Ovary (tissue), 9 donors: ENCODE results near the gene HTRA1. TPM values are rescaled to one million over a fixed set of nuclear protein-coding genes. Genes with fewer than 3 reads are reported as not detected.

Experiments
- DNase-seq, 5 donors: peaks; one replicate each; pipeline ENCODE4 v3.0.0-alpha.2; 2019 to 2020
- H3K27ac ChIP-seq, 2 donors: fragments of 200-600 bp; one replicate each; pipeline versions ENCODE4 v1.5.1 to v1.8.0; 2019 to 2022
- H3K27me3 ChIP-seq: fragments of 200-600 bp; one replicate; pipeline ENCODE4 v1.8.0; 2022
- H3K36me3 ChIP-seq: fragments of 200-600 bp; sonication (generic); one replicate; pipeline ENCODE4 v1.5.1; 2019
- H3K4me1 ChIP-seq: one replicate; pipeline ENCODE4 v1.8.1; 2013; ENCODE audit warnings: mild to moderate bottlenecking, moderate library complexity; ENCODE audit not compliant: insufficient read depth
- H3K4me3 ChIP-seq: fragments of 200-600 bp; sonication (generic); one replicate; pipeline ENCODE4 v1.5.1; 2017
- H3K9me3 ChIP-seq, 2 donors: fragments of 200-600 bp in 1 of 2; sonication (generic) in 1 of 2; one replicate each; pipeline versions ENCODE4 v1.5.1 to v1.8.1; 2013 to 2019; ENCODE audit warnings: mild to moderate bottlenecking in 1 of 2, moderate library complexity in 1 of 2
- EP300 ChIP-seq: sonication (generic); formaldehyde crosslinking; IDR thresholded peaks from one replicate; pipeline ENCODE4 v1.6.1; 2017; ENCODE audit warnings: antibody characterized with exemption
- POLR2A ChIP-seq: fragments of 450-650 bp; IDR thresholded peaks from one replicate; pipeline ENCODE4 v1.6.1; 2017; ENCODE audit warnings: antibody characterized with exemption, mild to moderate bottlenecking, moderate library complexity
- WGBS, 3 donors: extraction: QIAGEN DNeasy Blood & Tissue Kit in 1 of 3; methylation state at CpG; one replicate each; pipeline versions ENCODE4 v1.1.5 to v1.1.7; 2013 to 2017; 5-methylcytosine and 5-hydroxymethylcytosine counted together
- intact Hi-C, 4 donors: fragments of 100-400 bp; cut with DNase I; formaldehyde crosslinking; loops; one replicate each; pipeline versions ENCODE4 v1.11.0 to v1.15.1; 2022 to 2023
- polyA plus RNA-seq, 2 donors: library from polyadenylated mRNA; stranded (reverse); fragments of 200-250 nt in 1 of 2; fragments of 350-450 nt in 1 of 2; fragmentation: Illumina TruSeq in 1 of 2; extraction: RNeasy Lipid Tissue Mini Kit (QIAGEN cat#74804) in 1 of 2; gene quantifications; one replicate each; pipeline ENCODE4 v1.2.3, GENCODE V29; 2013 to 2014
- total RNA-seq, 7 donors: library from RNA; depleted of rRNA in 2 of 7; stranded (reverse); fragments of >200 nt in 2 of 7; fragmentation: NEBNext Ultra II Directional in 3 of 7; extraction: Animal tissue kit (Norgen Biotek cat#: 25700) in 3 of 7; gene quantifications; one replicate each; pipeline versions ENCODE4 v1.1.0 to v1.2.4, GENCODE V29; 2016 to 2023
- TF ChIP-seq, protein P1 (sequence below), 3 donors: fragments of 450-650 bp in 2 of 3; fragments of 200-600 bp in 1 of 3; IDR thresholded peaks; one replicate each; pipeline versions ENCODE4 v1.5.1 to v1.8.0; 2016 to 2022; ENCODE audit warnings: antibody characterized with exemption in 3 of 3, mild to moderate bottlenecking in 1 of 3
- donor health status: DM: no; HTN: no; CAD: no; lungs with moderate emphysema.
- donor health status: DM: no; HTN: no; CAD: no.
- donor health status: Bipolar disorder and iron deficiency.
- donor health status: DM: yes; HTN: yes; CAD: no.
- donor health status: DM: no; HTN: no; CAD: no.
- donor health status: DM: yes; HTN: yes; CAD: no.

HTRA1 gene
- total and polyA plus RNA-seq, 9 donors, result 194 to 947 (median 356) TPM

DNA sequence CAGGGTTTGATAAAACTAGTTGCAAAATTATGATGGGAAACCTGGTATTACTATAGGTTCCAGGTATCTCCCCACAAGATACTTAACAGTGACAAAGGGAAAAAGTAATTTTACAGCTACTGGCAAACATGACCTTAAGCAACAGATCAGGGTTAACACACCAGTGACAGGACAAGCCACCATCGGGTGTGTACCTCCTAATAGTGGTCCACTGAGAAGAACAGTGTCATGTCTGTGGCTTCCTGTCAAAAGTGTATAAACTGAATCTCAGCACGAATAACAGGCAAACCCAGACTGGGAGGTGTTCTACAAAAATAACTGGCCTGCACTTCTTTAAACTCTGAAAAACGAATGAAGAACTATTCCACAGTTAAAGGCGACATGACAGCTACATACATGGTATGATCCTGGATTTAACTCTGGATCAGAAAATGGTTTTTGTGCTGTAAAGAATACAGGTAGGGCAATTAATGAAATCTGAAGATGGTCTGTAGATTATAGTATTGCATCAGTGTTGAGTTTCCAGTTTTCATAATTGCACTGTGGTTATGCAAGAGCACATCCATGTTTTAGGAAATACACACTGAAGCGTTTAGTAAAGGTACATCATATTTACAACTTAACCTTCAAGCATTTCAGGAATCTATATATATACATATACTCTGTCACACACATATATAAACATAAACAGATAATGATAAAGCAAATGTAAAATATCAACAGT lies 38.9 kb upstream of the HTRA1 start:
- intact Hi-C loops, result no loop called here
- Histone ChIP-seq H3K27ac (no peak overlapping the region), H3K4me1 (peaks cover 3% of the 10 kb centered on the region), H3K4me3 (no peak overlapping the region), H3K27me3 (no peaks in the 10 kb centered on the region), H3K36me3 (no peaks in the 10 kb centered on the region), H3K9me3 (no peaks in the 10 kb centered on the region)
- TF ChIP-seq POLR2A (no peak), EP300 (no peak)
- TF ChIP-seq, protein P1, sequence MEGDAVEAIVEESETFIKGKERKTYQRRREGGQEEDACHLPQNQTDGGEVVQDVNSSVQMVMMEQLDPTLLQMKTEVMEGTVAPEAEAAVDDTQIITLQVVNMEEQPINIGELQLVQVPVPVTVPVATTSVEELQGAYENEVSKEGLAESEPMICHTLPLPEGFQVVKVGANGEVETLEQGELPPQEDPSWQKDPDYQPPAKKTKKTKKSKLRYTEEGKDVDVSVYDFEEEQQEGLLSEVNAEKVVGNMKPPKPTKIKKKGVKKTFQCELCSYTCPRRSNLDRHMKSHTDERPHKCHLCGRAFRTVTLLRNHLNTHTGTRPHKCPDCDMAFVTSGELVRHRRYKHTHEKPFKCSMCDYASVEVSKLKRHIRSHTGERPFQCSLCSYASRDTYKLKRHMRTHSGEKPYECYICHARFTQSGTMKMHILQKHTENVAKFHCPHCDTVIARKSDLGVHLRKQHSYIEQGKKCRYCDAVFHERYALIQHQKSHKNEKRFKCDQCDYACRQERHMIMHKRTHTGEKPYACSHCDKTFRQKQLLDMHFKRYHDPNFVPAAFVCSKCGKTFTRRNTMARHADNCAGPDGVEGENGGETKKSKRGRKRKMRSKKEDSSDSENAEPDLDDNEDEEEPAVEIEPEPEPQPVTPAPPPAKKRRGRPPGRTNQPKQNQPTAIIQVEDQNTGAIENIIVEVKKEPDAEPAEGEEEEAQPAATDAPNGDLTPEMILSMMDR (IDR thresholded peaks at IDR 0.05), result no peak
- DNase-seq, result no peak
- 86 to 87% (median 87%) methylated on average over 5 of the region's 5 CpGs for WGBS, 3 donors

DNA sequence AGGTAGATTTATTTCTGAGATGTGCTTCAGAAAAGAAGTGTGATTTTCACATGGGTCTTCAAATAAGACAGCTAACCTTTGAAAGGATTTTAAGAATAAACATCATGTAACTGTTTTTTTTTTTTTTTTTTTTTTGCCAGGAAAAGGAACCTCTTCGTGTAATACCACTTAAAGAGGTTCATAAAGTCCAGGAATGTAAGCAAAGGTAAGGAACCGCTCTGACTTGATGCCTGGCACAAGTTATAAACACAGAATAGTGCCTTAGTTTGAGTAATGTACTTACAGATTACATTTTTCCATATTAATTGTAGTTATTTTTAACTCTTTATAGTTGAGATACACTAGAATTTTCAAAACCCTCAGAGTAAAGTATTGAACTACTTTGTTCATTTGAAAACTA lies 37.3 kb upstream of the HTRA1 start:
- Histone ChIP-seq H3K4me3 (no peak overlapping the region), H3K4me1 (peaks cover 3% of the 10 kb centered on the region), H3K27me3 (no peaks in the 10 kb centered on the region), H3K36me3 (no peaks in the 10 kb centered on the region), H3K9me3 (no peaks in the 10 kb centered on the region), H3K27ac (no peak overlapping the region)
- no peak for DNase-seq
- TF ChIP-seq EP300, result no peak
- TF ChIP-seq POLR2A, result no peak
- TF ChIP-seq, protein P1 (IDR thresholded peaks at IDR 0.05), result no peak
- 80 to 94% (median 82%) methylated on average over 2 of the region's 2 CpGs for WGBS, 3 donors
- intact Hi-C loops, result no loop called here

DNA sequence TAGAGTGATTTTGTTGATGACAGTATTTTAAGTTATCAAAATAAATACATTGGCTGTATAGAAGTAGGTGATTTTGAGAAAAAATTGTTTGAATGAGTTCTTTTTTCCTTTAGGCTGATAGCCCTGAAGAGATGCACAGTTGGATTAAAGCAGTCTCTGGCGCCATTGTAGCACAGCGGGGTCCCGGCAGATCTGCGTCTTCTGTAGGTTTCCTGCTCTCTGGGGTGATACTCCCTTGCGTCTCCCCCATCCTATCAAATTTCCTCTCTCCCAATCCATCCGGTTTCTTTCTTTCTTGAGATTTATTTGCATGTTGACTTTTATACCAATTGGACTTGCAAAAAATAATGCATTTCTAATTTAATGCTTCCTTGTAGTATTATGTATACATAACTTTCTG lies 34.5 kb upstream of the HTRA1 start:
- 92 to 93% (median 93%) methylated on average over 6 of the region's 6 CpGs for WGBS, 3 donors
- Histone ChIP-seq H3K9me3 (no peaks in the 10 kb centered on the region), H3K4me1 (peaks cover 1% of the 10 kb centered on the region), H3K4me3 (no peak overlapping the region), H3K36me3 (no peaks in the 10 kb centered on the region), H3K27me3 (no peaks in the 10 kb centered on the region), H3K27ac (no peak overlapping the region)
- TF ChIP-seq EP300 (no peak), POLR2A (no peak)
- TF ChIP-seq, protein P1 (IDR thresholded peaks at IDR 0.05), result no peak
- intact Hi-C loops, result no loop called here
- DNase-seq, result no peak

DNA sequence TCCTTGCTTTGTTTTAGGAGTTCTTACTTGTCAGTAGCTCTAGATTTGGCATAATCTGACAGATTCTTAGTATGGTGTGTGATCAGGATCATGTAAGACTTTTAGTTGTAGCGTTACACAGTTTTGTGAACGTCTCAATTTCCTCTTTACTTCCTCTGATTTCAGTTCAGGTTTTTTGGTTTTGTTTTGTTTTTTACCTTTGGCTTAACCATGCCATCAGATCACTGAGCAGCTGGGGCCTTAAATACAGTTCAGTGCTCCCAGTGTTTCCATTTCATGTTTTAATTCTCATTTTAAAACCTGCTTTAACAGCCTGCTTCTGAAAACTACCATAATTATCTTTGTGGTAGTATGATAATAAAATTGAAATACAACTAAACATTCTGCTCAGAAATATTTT lies 34.1 kb upstream of the HTRA1 start:
- intact Hi-C loops, result no loop called here
- Histone ChIP-seq H3K36me3 (no peaks in the 10 kb centered on the region), H3K9me3 (no peaks in the 10 kb centered on the region), H3K27ac (no peak overlapping the region), H3K27me3 (no peaks in the 10 kb centered on the region), H3K4me1 (peaks cover 1% of the 10 kb centered on the region), H3K4me3 (no peak overlapping the region)
- no peak for TF ChIP-seq POLR2A
- WGBS, 3 donors, result 63 to 70% (median 66%) methylated on average over 2 of the region's 2 CpGs
- DNase-seq, result no peak

DNA sequence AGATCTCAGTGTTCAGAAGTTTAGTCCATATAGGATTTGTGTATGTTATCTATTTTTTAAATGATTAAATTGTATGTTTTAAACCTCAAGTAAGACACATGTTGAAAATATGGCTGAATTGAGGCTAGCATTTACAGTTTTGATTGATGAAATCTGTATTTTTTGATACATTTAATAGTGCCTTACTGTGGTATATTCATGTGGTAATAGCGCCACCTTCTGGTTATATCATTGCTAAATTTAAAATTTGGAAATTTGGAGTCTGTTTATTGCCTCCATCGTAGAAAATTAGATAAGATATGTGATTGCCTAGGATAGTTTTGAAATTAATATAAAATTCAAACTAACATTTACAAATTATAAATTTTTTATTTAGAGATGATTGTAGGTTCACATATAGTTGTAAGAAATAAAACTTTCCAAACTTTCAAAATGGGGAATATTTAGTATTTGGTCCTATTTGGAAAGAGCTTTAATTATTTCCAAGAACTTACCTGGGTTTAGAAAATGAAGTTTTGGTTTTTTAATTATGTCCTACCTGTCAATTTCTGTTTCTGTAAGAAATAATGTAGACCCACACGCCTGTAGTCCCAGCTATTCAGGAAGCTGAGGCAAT lies 26.0 kb upstream of the HTRA1 start:
- intact Hi-C loops, result loop anchor here (5.0 to 10.0 kb wide), 6 partner anchors 91 to 1147 kb away; partner anchors contain the start of gene DMBT1 (in 2 of the 4)
- H3K36me3 ChIP-seq, result no peaks in the 10 kb centered on the region
- no peaks in the 10 kb centered on the region for H3K9me3 ChIP-seq
- no peak for DNase-seq
- H3K27me3 ChIP-seq, result no peaks in the 10 kb centered on the region
- H3K27ac ChIP-seq, result no peak overlapping the region
- no peaks in the 10 kb centered on the region for H3K4me1 ChIP-seq
- 29 to 33% (median 32%) methylated on average over 3 of the region's 3 CpGs for WGBS, 3 donors
- no peak overlapping the region for H3K4me3 ChIP-seq
- no peak for TF ChIP-seq EP300
- TF ChIP-seq, protein P1 (IDR thresholded peaks at IDR 0.05), result peak; percentile 35 to 70 (median 63)
